CD4-positive, alpha-beta T cell treated with Interleukin-17A for 1 hour (primary cell): ENCODE data around the gene KDM4D.
"Not testable (repeated sequence)": the region's sequence is repeated elsewhere in the genome, so short reads cannot be mapped to it uniquely, and the experiment has no call there.

ENCODE experiments used
- DNase-seq: peaks from one replicate; pipeline ENCODE4 v3.0.0-alpha.2; 2020

KDM4D gene

GRCh38 chr11:94973099-94973968 lies at the start of gene KDM4D, which contains the start of gene CWC15:
Gene KDM4D, plus strand, starts transcription at chr11:94973709. Its CDS starts 23,664 bp downstream, at chr11:94997373.
Gene CWC15, minus strand, starts transcription at chr11:94973556. Its CDS starts 1,371 bp downstream, at chr11:94972185.
- DNase-seq = peak; percentile 95

GRCh38 chr11:94924171-94924572 lies 49.3 kb upstream of the KDM4D start:
- no peak for DNase-seq

- peak; percentile 37 for DNase-seq
These were observed 48.9 kb upstream of the KDM4D start for GRCh38 chr11:94924612-94925011.

GRCh38 chr11:94925422-94926270 lies 47.9 kb upstream of the KDM4D start:
- DNase-seq = peak; percentile 20

- no peak for DNase-seq
These were observed 47.3 kb upstream of the KDM4D start for GRCh38 chr11:94926271-94926625.

- DNase-seq = no peak
These were observed 46.7 kb upstream of the KDM4D start for GRCh38 chr11:94926698-94927237.

- DNase-seq = no peak
These were observed 45.2 kb upstream of the KDM4D start for GRCh38 chr11:94928117-94928990.

- not testable (repeated sequence) for DNase-seq
These were observed 41.4 kb upstream of the KDM4D start for GRCh38 chr11:94932072-94932471.

GRCh38 chr11:94932503-94932902 lies 41.0 kb upstream of the KDM4D start:
- no peak for DNase-seq

- no peak for DNase-seq
These were observed 40.0 kb upstream of the KDM4D start for GRCh38 chr11:94933223-94934130.

GRCh38 chr11:94934362-94934761 lies 39.1 kb upstream of the KDM4D start:
- no peak for DNase-seq

GRCh38 chr11:94934846-94935245 lies 38.7 kb upstream of the KDM4D start:
- DNase-seq = peak; percentile 30

- DNase-seq = no peak
These were observed 35.1 kb upstream of the KDM4D start for GRCh38 chr11:94938095-94939055.

- DNase-seq = no peak
These were observed 34.2 kb upstream of the KDM4D start for GRCh38 chr11:94939346-94939745.

- no peak for DNase-seq
These were observed 32.4 kb upstream of the KDM4D start for GRCh38 chr11:94941131-94941530.

GRCh38 chr11:94946812-94947211 lies 26.7 kb upstream of the KDM4D start:
- no peak for DNase-seq

- no peak for DNase-seq
These were observed 25.4 kb upstream of the KDM4D start for GRCh38 chr11:94948070-94948617.

- no peak for DNase-seq
These were observed 18.8 kb upstream of the KDM4D start for GRCh38 chr11:94954753-94955152.

- no peak for DNase-seq
These were observed 16.5 kb upstream of the KDM4D start for GRCh38 chr11:94956963-94957362.
